ENCODE measurements around the gene ARHGAP45.

The ARHGAP45 gene

GRCh38 chr19:1085676-1086442 is 18.9 kb downstream of the ARHGAP45 start:
- Histone ChIP-seq H3K27me3 (ENCODE audit: control insufficient read depth, insufficient read depth, low read length) (no peaks in the 10 kb centered on the region), H3K4me1 (ENCODE audit: control insufficient read depth, insufficient read depth, low read length) (peaks cover 12% of the 10 kb centered on the region; the same call in 1 of the 2 replicates), H3K27ac (ENCODE audit: low read depth, low read length) (no peak overlapping the region), H3K36me3 (ENCODE audit: control insufficient read depth, insufficient read depth, low read length) (peaks cover 56% of the 10 kb centered on the region), H3K9me3 (ENCODE audit: control insufficient read depth, insufficient read depth, low read depth, low read length) (no peaks in the 10 kb centered on the region), H3K9ac (ENCODE audit: low read length) (no peak overlapping the region), H3K4me3 (ENCODE audit: low read depth, low read length) (no peak overlapping the region)

GRCh38 chr19:1086613-1087012 is 19.6 kb downstream of the ARHGAP45 start:
- H3K4me3 ChIP-seq (ENCODE audit: low read depth, low read length) = no peak overlapping the region
- H3K9me3 ChIP-seq (ENCODE audit: control insufficient read depth, insufficient read depth, low read depth, low read length) = no peaks in the 10 kb centered on the region
- H3K9ac ChIP-seq (ENCODE audit: low read length) = no peak overlapping the region
- no peaks in the 10 kb centered on the region for H3K27me3 ChIP-seq (ENCODE audit: control insufficient read depth, insufficient read depth, low read length)
- H3K36me3 ChIP-seq (ENCODE audit: control insufficient read depth, insufficient read depth, low read length) = peaks cover 62% of the 10 kb centered on the region
- peaks cover 6% of the 10 kb centered on the region; the same call in 1 of the 2 replicates for H3K4me1 ChIP-seq (ENCODE audit: control insufficient read depth, insufficient read depth, low read length)
- H3K27ac ChIP-seq (ENCODE audit: low read depth, low read length) = no peak overlapping the region

GRCh38 chr19:1087813-1088415 is 20.9 kb downstream of the ARHGAP45 start:
- no peaks in the 10 kb centered on the region for H3K9me3 ChIP-seq (ENCODE audit: control insufficient read depth, insufficient read depth, low read depth, low read length)
- H3K27me3 ChIP-seq (ENCODE audit: control insufficient read depth, insufficient read depth, low read length) = no peaks in the 10 kb centered on the region
- peaks cover 3% of the 10 kb centered on the region; the same call in 1 of the 2 replicates for H3K4me1 ChIP-seq (ENCODE audit: control insufficient read depth, insufficient read depth, low read length)
- H3K36me3 ChIP-seq (ENCODE audit: control insufficient read depth, insufficient read depth, low read length) = peaks cover 71% of the 10 kb centered on the region
- H3K27ac ChIP-seq (ENCODE audit: low read depth, low read length) = no peak overlapping the region
- H3K4me3 ChIP-seq (ENCODE audit: low read depth, low read length) = no peak overlapping the region
- H3K9ac ChIP-seq (ENCODE audit: low read length) = no peak overlapping the region

DNA sequence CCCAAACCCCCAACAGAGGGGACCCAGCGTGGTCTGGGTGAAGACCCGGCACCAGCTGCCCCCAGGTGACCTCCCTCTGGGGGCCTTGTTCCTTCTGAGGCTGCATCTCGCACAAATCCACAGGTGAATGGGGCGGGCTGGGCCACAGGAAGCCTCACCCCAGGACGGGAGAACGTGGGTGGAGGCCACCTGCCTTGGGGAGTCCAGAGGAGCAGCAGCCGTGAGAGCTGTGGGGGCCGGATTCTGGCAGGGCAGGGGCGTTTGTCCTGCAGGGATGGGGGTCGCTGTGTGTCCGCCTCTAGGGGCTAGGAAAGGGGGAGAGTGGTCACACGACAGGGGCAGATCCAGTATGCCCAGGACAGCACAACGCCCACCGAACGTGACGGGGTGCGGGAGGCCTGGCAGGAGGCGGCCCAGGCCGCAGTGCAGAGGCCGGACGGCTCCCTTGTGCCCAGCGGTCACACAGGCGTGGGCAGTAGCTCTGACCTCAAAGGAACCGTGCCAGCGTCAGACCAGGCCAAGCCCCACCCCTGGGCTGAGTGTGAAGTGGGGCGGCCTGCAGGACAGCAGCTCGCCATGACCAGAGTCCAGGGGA is 21.5 kb downstream of the ARHGAP45 start:
- Histone ChIP-seq H3K27ac (ENCODE audit: low read depth, low read length) (no peak overlapping the region), H3K9me3 (ENCODE audit: control insufficient read depth, insufficient read depth, low read depth, low read length) (no peaks in the 10 kb centered on the region), H3K9ac (ENCODE audit: low read length) (no peak overlapping the region), H3K4me3 (ENCODE audit: low read depth, low read length) (no peak overlapping the region), H3K27me3 (ENCODE audit: control insufficient read depth, insufficient read depth, low read length) (no peaks in the 10 kb centered on the region), H3K36me3 (ENCODE audit: control insufficient read depth, insufficient read depth, low read length) (peaks cover 76% of the 10 kb centered on the region), H3K4me1 (ENCODE audit: control insufficient read depth, insufficient read depth, low read length) (no peaks in the 10 kb centered on the region)

DNA sequence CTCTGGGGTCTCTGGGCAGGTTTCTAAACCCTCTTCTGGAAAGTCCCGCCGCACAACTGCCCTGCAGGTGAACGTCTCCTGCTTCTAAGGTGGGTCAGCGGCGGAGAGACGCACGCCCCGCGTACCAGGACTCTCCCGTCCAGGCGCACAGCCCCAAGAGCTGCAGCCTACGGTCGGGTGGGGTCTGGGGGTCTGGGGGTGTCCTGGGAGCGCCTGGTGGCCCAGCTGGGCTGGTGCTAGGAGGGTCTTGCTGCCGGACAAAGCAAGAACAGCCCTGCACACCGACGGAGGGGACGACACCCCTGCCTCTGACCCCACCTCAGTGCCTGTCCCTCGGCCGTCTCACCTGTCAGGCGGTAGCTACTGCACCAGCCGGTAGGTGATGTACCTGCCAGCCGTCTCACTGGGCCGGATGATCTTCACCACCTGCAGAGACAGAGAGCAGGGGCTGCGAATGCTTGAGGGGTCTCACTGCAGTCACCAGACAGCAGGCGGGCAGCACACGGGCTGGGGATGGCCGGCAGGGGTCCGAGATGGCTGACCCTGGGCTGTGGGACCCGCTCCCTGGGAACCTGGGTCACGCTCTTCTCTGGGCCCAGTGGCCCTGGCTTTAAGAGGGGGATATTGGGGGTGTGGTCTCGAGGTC is 22.3 kb downstream of the ARHGAP45 start:
- peaks cover 76% of the 10 kb centered on the region for H3K36me3 ChIP-seq (ENCODE audit: control insufficient read depth, insufficient read depth, low read length)

GRCh38 chr19:1089891-1090290 is 22.9 kb downstream of the ARHGAP45 start:
- H3K9me3 ChIP-seq (ENCODE audit: control insufficient read depth, insufficient read depth, low read depth, low read length) = no peaks in the 10 kb centered on the region
- H3K36me3 ChIP-seq (ENCODE audit: control insufficient read depth, insufficient read depth, low read length) = peaks cover 72% of the 10 kb centered on the region
- H3K27ac ChIP-seq (ENCODE audit: low read depth, low read length) = no peak overlapping the region
- no peaks in the 10 kb centered on the region for H3K4me1 ChIP-seq (ENCODE audit: control insufficient read depth, insufficient read depth, low read length)
- no peaks in the 10 kb centered on the region for H3K27me3 ChIP-seq (ENCODE audit: control insufficient read depth, insufficient read depth, low read length)
- no peak overlapping the region for H3K9ac ChIP-seq (ENCODE audit: low read length)
- H3K4me3 ChIP-seq (ENCODE audit: low read depth, low read length) = no peak overlapping the region

More for the DNA sequence above, 22.3 kb downstream of the ARHGAP45 start:
- no peak overlapping the region for H3K4me3 ChIP-seq (ENCODE audit: low read depth, low read length)
- H3K9ac ChIP-seq (ENCODE audit: low read length) = no peak overlapping the region
- no peaks in the 10 kb centered on the region for H3K27me3 ChIP-seq (ENCODE audit: control insufficient read depth, insufficient read depth, low read length)
- H3K4me1 ChIP-seq (ENCODE audit: control insufficient read depth, insufficient read depth, low read length) = no peaks in the 10 kb centered on the region
- H3K9me3 ChIP-seq (ENCODE audit: control insufficient read depth, insufficient read depth, low read depth, low read length) = no peaks in the 10 kb centered on the region
- H3K27ac ChIP-seq (ENCODE audit: low read depth, low read length) = no peak overlapping the region

DNA sequence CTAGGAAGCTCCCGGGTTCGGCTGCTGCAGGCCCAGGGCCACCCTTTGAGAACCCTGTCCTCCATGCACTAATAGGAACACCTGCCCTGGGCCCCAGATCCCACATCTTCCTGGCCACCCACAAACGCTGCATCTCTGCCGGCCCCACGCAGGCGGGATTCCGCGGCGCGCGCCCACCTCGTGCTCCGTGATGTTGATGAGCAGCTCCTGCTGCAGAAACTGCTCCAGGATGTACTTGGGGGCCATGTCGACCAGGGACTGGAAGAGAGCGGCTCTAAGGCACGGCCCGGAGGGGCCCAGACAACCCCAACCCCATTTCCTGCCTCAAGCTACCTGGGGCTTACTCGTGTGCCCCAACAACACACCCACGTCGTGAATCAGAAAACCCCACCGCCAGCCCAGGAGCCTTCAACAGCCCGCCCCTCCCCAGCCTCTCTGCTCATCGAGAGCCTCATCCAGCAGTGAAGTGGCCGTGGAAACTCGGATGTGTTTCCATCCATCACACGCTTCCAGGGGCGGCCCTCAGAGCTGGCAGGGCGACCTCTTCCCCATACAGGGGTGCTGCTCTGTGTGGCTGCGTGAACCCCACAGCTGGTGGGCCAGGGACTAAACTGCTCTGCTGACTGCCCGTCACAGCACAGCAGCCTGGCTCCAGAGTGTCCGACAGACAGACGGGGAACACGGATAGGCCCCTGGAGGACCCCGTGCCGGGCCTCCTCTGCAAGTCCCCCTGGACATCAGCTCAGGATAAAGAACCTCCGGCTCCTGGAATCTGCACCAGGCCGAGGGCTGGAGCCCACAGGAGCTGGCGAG is 24.0 kb downstream of the ARHGAP45 start:
- Histone ChIP-seq H3K9me3 (ENCODE audit: control insufficient read depth, insufficient read depth, low read depth, low read length) (no peaks in the 10 kb centered on the region), H3K9ac (ENCODE audit: low read length) (no peak overlapping the region), H3K4me1 (ENCODE audit: control insufficient read depth, insufficient read depth, low read length) (no peaks in the 10 kb centered on the region), H3K27ac (ENCODE audit: low read depth, low read length) (no peak overlapping the region), H3K27me3 (ENCODE audit: control insufficient read depth, insufficient read depth, low read length) (no peaks in the 10 kb centered on the region), H3K36me3 (ENCODE audit: control insufficient read depth, insufficient read depth, low read length) (peaks cover 62% of the 10 kb centered on the region), H3K4me3 (ENCODE audit: low read depth, low read length) (no peak overlapping the region)

DNA sequence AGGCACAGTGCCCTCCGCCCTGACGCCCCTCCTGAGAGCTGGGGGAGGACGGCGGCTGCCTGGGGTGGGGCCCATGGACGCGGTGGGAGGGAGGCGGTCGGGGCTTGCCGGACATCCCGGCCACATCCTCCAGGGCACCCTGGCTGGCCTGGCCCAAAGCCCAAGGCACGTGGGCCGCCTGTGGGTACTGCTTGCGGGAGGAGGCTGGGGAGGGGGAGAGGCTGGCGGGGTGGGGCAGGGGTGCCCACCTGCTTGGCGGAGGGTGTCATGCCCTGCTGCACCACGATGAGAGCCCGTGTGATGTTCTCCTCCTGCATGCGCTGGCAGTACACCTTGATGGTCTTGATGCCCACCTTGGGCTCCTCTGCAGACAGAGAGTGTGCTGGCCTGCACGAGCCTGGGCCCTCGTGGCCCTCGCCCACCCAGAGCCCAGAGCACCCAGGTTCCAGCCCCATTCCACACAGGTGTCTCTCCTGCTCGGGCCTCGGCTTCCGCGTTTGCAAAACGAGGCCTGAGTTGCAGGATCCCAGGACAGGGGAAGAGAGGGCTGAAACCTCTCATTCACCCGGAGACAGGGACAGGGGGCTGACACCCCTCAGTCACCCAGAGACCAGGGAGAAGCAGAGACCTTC is 24.7 kb downstream of the ARHGAP45 start:
- no peak overlapping the region for H3K27ac ChIP-seq (ENCODE audit: low read depth, low read length)
- H3K4me3 ChIP-seq (ENCODE audit: low read depth, low read length) = no peak overlapping the region
- H3K9ac ChIP-seq (ENCODE audit: low read length) = no peak overlapping the region
- peaks cover 56% of the 10 kb centered on the region for H3K36me3 ChIP-seq (ENCODE audit: control insufficient read depth, insufficient read depth, low read length)
- H3K4me1 ChIP-seq (ENCODE audit: control insufficient read depth, insufficient read depth, low read length) = no peaks in the 10 kb centered on the region
- no peaks in the 10 kb centered on the region for H3K9me3 ChIP-seq (ENCODE audit: control insufficient read depth, insufficient read depth, low read depth, low read length)
- H3K27me3 ChIP-seq (ENCODE audit: control insufficient read depth, insufficient read depth, low read length) = no peaks in the 10 kb centered on the region

DNA sequence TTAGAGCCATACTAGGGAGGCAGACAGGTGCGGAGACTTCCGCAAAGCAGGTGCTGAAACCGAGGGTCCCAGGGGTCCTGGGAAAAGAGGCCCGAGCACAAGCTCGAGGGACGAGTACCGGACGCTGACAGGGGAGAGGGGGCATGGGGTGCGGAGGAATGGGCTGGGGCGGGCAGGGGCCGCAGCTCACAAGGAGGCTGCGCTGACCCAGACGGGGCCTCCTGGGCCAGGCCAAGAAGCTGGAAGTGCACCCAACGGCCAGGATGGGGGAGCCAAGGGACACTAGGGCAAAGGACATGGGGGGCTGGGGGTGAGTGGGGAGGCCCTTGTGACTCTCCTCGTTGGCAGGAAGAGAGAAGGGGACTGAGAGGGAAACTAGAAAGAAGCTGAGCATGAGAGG is 26.4 kb downstream of the ARHGAP45 start:
- Histone ChIP-seq H3K27ac (ENCODE audit: low read depth, low read length) (no peak overlapping the region), H3K4me1 (ENCODE audit: control insufficient read depth, insufficient read depth, low read length) (peaks cover 4% of the 10 kb centered on the region; the same call in 1 of the 2 replicates), H3K9ac (ENCODE audit: low read length) (no peak overlapping the region), H3K9me3 (ENCODE audit: control insufficient read depth, insufficient read depth, low read depth, low read length) (no peaks in the 10 kb centered on the region), H3K36me3 (ENCODE audit: control insufficient read depth, insufficient read depth, low read length) (peaks cover 41% of the 10 kb centered on the region), H3K4me3 (ENCODE audit: low read depth, low read length) (no peak overlapping the region), H3K27me3 (ENCODE audit: control insufficient read depth, insufficient read depth, low read length) (no peaks in the 10 kb centered on the region)
